IMR-90 (cell line): ENCODE measurements around the gene HMOX1. TPM values are rescaled to one million over a fixed set of nuclear protein-coding genes. Genes with fewer than 3 reads are reported as not detected.
A peak's percentile ranks its signal among the peaks of the same experiment; 100 is the strongest.

Experiments used
- ATAC-seq: fragments of 200-7000 bp; cut with Tn5 transposase; 2 replicates; pipeline ENCODE4 v1.9.1; 2020; ENCODE audit warnings: low read depth, mild to moderate bottlenecking, moderate library complexity
- BruUV-seq: library from RNA; stranded (reverse); fragments of 400-500 nt; replicated peaks from 2 replicates; lab custom pipeline; 2021; lab: Mats Ljungman, UMichigan
- CTCF ChIA-PET: fragments of 300-600 bp; formaldehyde crosslinking; extraction: SDS; loops from one replicate; lab custom pipeline; 2021; ENCODE audit warnings: antibody characterized with exemption; lab: Yijun Ruan, JAX
- POLR2A ChIA-PET: fragments of 300-600 bp; sonication (Branson Sonifier 250); formaldehyde crosslinking; loops from one replicate; lab custom pipeline; 2022; ENCODE audit warnings: antibody characterized with exemption; ENCODE audit not compliant: unreplicated experiment; lab: Charles Lee
- DNase-seq: peaks from one replicate; pipeline ENCODE4 v3.0.0; 2013
- H2AFZ ChIP-seq: replicated peaks from 2 replicates; pipeline ENCODE3; 2013; ENCODE audit warnings: low read length, mild to moderate bottlenecking; ENCODE audit not compliant: poor library complexity
- H2AK5ac ChIP-seq: 2 replicates; pipeline ENCODE4 v1.6.1; 2013; ENCODE audit warnings: low read depth, low read length, inconsistent platforms
- H2AK9ac ChIP-seq: replicated peaks from 2 replicates; pipeline ENCODE3; 2013; ENCODE audit warnings: mild to moderate bottlenecking, low read depth, low read length, moderate library complexity; ENCODE audit not compliant: poor library complexity
- H2BK120ac ChIP-seq: 2 replicates; pipeline ENCODE4 v1.6.1; 2013; ENCODE audit warnings: low read depth, low read length, inconsistent platforms
- H2BK15ac ChIP-seq: 3 replicates; pipeline ENCODE4 v1.6.1; 2013; ENCODE audit warnings: low read depth, low read length, inconsistent platforms
- H2BK20ac ChIP-seq: 2 replicates; pipeline ENCODE4 v1.6.1; 2013; ENCODE audit warnings: low read depth, mild to moderate bottlenecking, inconsistent platforms, low read length, moderate library complexity
- H2BK5ac ChIP-seq: 2 replicates; pipeline ENCODE4 v1.6.1; 2013; ENCODE audit warnings: mild to moderate bottlenecking, low read depth, low read length, inconsistent platforms; ENCODE audit not compliant: poor library complexity, severe bottlenecking
- H3K14ac ChIP-seq: replicated peaks from 2 replicates; pipeline ENCODE4 v1.6.1; 2013; ENCODE audit warnings: low read depth, low read length, inconsistent platforms
- H3K18ac ChIP-seq: 2 replicates; pipeline ENCODE4 v1.6.1; 2013; ENCODE audit warnings: low read depth, low read length, control low read depth
- H3K23ac ChIP-seq: 2 replicates; pipeline ENCODE4 v1.6.1; 2013; ENCODE audit warnings: low read depth, low read length, inconsistent platforms
- H3K27ac ChIP-seq: 2 replicates; pipeline ENCODE4 v1.5.1; 2013; ENCODE audit warnings: mild to moderate bottlenecking, control low read depth, low read length; ENCODE audit not compliant: insufficient read depth
- H3K27me3 ChIP-seq: 2 replicates; pipeline ENCODE4 v1.6.1; 2013; ENCODE audit warnings: low read length; ENCODE audit not compliant: control insufficient read depth, insufficient read depth
- H3K36me3 ChIP-seq: 2 replicates; pipeline ENCODE4 v1.6.1; 2013; ENCODE audit warnings: low read length, mixed read lengths; ENCODE audit not compliant: control insufficient read depth, insufficient read depth
- H3K4ac ChIP-seq: 2 replicates; pipeline ENCODE4 v1.6.1; 2013; ENCODE audit warnings: low read depth, low read length, inconsistent platforms
- H3K4me1 ChIP-seq: 2 replicates; pipeline ENCODE4 v1.6.1; 2013; ENCODE audit warnings: low read length, mixed read lengths; ENCODE audit not compliant: control insufficient read depth, insufficient read depth
- H3K4me2 ChIP-seq: 2 replicates; pipeline ENCODE4 v1.6.1; 2013; ENCODE audit warnings: low read depth, mild to moderate bottlenecking, control low read depth, low read length, moderate library complexity
- H3K4me3 ChIP-seq: 2 replicates; pipeline ENCODE4 v1.5.1; 2013; ENCODE audit warnings: low read depth, mild to moderate bottlenecking, control low read depth, low read length, moderate library complexity; ENCODE audit not compliant: insufficient read depth
- H3K56ac ChIP-seq: 2 replicates; pipeline ENCODE4 v1.6.1; 2013; ENCODE audit warnings: low read length, inconsistent platforms; ENCODE audit not compliant: insufficient read depth; ENCODE audit errors: extremely low read depth
- H3K79me1 ChIP-seq, 2 experiments: 2 replicates each; pipeline ENCODE4 v1.6.1; 2013; ENCODE audit warnings: low read length in 2 of 2, inconsistent platforms in 1 of 2, low read depth in 1 of 2
- H3K9ac ChIP-seq: 2 replicates; pipeline ENCODE4 v1.6.1; 2013; ENCODE audit warnings: low read depth, low read length, control low read depth
- H3K9me1 ChIP-seq: 2 replicates; pipeline ENCODE4 v1.6.1; 2013; ENCODE audit warnings: low read length, inconsistent platforms; ENCODE audit not compliant: insufficient read depth
- H3K9me3 ChIP-seq: 2 replicates; pipeline ENCODE4 v1.6.1; 2013; ENCODE audit warnings: low read length; ENCODE audit not compliant: control insufficient read depth, insufficient read depth
- H4K20me1 ChIP-seq: 2 replicates; pipeline ENCODE4 v1.6.1; 2013; ENCODE audit warnings: low read length, inconsistent platforms; ENCODE audit not compliant: insufficient read depth
- H4K5ac ChIP-seq: 2 replicates; pipeline ENCODE4 v1.6.1; 2013; ENCODE audit warnings: mild to moderate bottlenecking, low read depth, low read length, control low read depth
- H4K8ac ChIP-seq, 2 experiments: 2 replicates each; pipeline ENCODE4 v1.6.1; 2013; ENCODE audit warnings: low read depth in 2 of 2, low read length in 2 of 2, control low read depth in 1 of 2, inconsistent platforms in 1 of 2
- H4K91ac ChIP-seq: 2 replicates; pipeline ENCODE4 v1.6.1; 2013; ENCODE audit warnings: low read depth, low read length, inconsistent platforms; ENCODE audit not compliant: insufficient read depth
- CEBPB ChIP-seq: IDR thresholded peaks from 2 replicates; pipeline ENCODE4 v1.6.1; 2012; ENCODE audit warnings: low read depth, low read length, improper control_type of control experiment
- CHD1 ChIP-seq: IDR thresholded peaks from 2 replicates; pipeline ENCODE4 v1.6.1; 2012; ENCODE audit warnings: low read depth, low read length, improper control_type of control experiment
- RAD21 ChIP-seq: IDR thresholded peaks from 2 replicates; pipeline ENCODE4 v1.6.1; 2012; ENCODE audit warnings: low read length, improper control_type of control experiment
- RFX5 ChIP-seq: IDR thresholded peaks from 2 replicates; pipeline ENCODE4 v1.8.0; 2012; ENCODE audit warnings: low read depth, mild to moderate bottlenecking, low read length, moderate library complexity
- WGBS, 2 experiments: methylation state at CpG; one replicate each; pipeline versions ENCODE4 v1.1.5 to v1.1.7; 2013; ENCODE audit warnings: missing lambda C conversion rate in 2 of 2; ENCODE audit not compliant: insufficient read length in 1 of 2; ENCODE audit errors: extremely low coverage in 2 of 2; 5-methylcytosine and 5-hydroxymethylcytosine counted together
- dilution Hi-C: fragments of 300-500 bp; cut with HindIII; formaldehyde crosslinking; loops from one replicate; pipeline ENCODE4 v1.14.3; 2018; ENCODE audit warnings: low sequenced_read_pairs; ENCODE audit not compliant: unreplicated experiment
- in situ Hi-C: fragments of 300-500 bp; cut with MboI; formaldehyde crosslinking; loops from 3 replicates; pipeline ENCODE4 v1.14.3; 2019; ENCODE audit warnings: low sequenced_read_pairs, inconsistent platforms, mixed read lengths
- intact Hi-C: fragments of 100-400 bp; cut with micrococcal nuclease; formaldehyde crosslinking; loops from 2 replicates; pipeline ENCODE4 v1.10.0; 2022
- polyA plus RNA-seq, 3 experiments: library from polyadenylated mRNA; depleted of rRNA; stranded (reverse); fragments of >200 nt; gene quantifications; 2 replicates each; pipeline ENCODE4 v1.2.3, GENCODE V29; 2012; ENCODE audit warnings: low replicate concordance in 1 of 3
- total RNA-seq: library from RNA; depleted of rRNA; stranded (reverse); fragments of >200 nt; gene quantifications from 2 replicates; pipeline ENCODE4 v1.2.3, GENCODE V29; 2012

HMOX1 gene
- total and polyA plus RNA-seq, 2 of the 4 experiments (the other 2 are of a cell fraction): 23.1 to 50.5 TPM

GRCh38 chr22:35399114-35399677 is 18.3 kb downstream of the HMOX1 start:
- H3K9me3 ChIP-seq: no peaks in the 10 kb centered on the region
- ChIA-PET POLR2A (no interaction called here), CTCF (no interaction called here)
- H3K9ac ChIP-seq: peak overlapping the region; percentile 71
- peak overlapping the region; percentile 37; the same call in 1 of the 2 replicates for H3K56ac ChIP-seq
- H4K91ac ChIP-seq: peak overlapping the region; percentile 88
- no TSS peak for BruUV-seq
- 0 out of 3 replicates have a peak overlapping the region, but pooled peaks have one; percentile 54 for H2BK15ac ChIP-seq
- peak overlapping the region; percentile 25 for H2BK5ac ChIP-seq
- ATAC-seq (no peak), DNase-seq (no peak)
- peak overlapping the region; percentile 89 for H2AK5ac ChIP-seq
- intact Hi-C loops (no loop called here), in situ Hi-C loops (no loop called here), dilution Hi-C loops (no loop called here)
- TF ChIP-seq CHD1 (no peak), RFX5 (no peak), CEBPB (no peak), RAD21 (no peak)
- H4K20me1 ChIP-seq: no peaks in the 10 kb centered on the region
- H3K4me3 ChIP-seq: peak overlapping the region; percentile 55
- H3K18ac ChIP-seq: no peak overlapping the region
- H3K4me1 ChIP-seq: peaks cover 2% of the 10 kb centered on the region; the same call in 1 of the 2 replicates
- peaks cover 12 to 19% of the 10 kb centered on the region in 2 experiments for H3K79me1 ChIP-seq
- H3K4me2 ChIP-seq: peak overlapping the region; percentile 65
- H3K36me3 ChIP-seq: peaks cover 4% of the 10 kb centered on the region
- peak overlapping the region; percentile 97 for H2AK9ac ChIP-seq
- WGBS, 2 experiments: 79% methylated on average over 11 of the region's 24 CpGs; no CpG with 5 or more reads in 1 of the 2 experiments
- no peak overlapping the region for H3K23ac ChIP-seq
- H2AFZ ChIP-seq: peak overlapping the region; percentile 84
- peak overlapping the region; percentile 74 for H3K27ac ChIP-seq
- H4K8ac ChIP-seq: peak overlapping the region; percentile 95 to 98
- H2BK120ac ChIP-seq: no peak overlapping the region
- H3K9me1 ChIP-seq: no peaks in the 10 kb centered on the region; the same call in 1 of the 2 replicates
- peak overlapping the region; percentile 92 for H4K5ac ChIP-seq
- H2BK20ac ChIP-seq: no peak overlapping the region
- no peaks in the 10 kb centered on the region for H3K27me3 ChIP-seq
- H3K14ac ChIP-seq: peak overlapping the region; percentile 21
- peak overlapping the region; percentile 60 for H3K4ac ChIP-seq
